PC-3 (cell line): ENCODE measurements around the gene DOLK.

Experiments
- CTCF ChIP-seq: fragments of 300-600 bp; sonication (generic); conservative IDR thresholded peaks from 2 replicates; pipeline ENCODE4 v1.5.1; 2017; ENCODE audit warnings: antibody characterized with exemption, low read depth, mild to moderate bottlenecking, low read length
- EZH2phosphoT487 ChIP-seq: fragments of 300-600 bp; sonication (generic); IDR thresholded peaks from 2 replicates; pipeline ENCODE4 v1.6.1; 2018; ENCODE audit warnings: mild to moderate bottlenecking, antibody characterized with exemption, low read length, borderline replicate concordance

GRCh38 chr9:128909859-128910258 is 37.5 kb downstream of the DOLK start:
- no peak for TF ChIP-seq CTCF
- no peak for TF ChIP-seq EZH2phosphoT487
